Measurements from ENCODE around the gene TIMM22.
A peak's percentile ranks its signal among the peaks of the same experiment; 100 is the strongest.

TIMM22 gene

DNA sequence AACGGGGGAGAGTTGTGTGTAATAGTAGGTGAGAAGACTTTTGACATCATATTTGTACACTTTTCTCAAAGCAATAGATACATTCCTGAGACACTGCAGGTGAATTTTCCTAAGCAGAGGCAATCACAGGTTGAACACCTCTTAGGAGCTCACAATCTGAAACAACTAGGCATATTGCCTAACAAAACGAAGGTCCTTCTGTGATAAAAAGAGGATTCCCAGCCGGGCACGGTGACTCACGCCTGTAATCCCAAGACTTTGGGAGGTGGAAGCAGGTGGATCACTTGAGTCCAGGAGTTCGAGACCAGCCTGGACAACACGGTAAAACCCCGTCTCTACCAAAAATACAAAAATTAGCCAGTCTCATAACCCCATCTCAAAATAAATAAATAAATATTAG is 34.8 kb upstream of the TIMM22 start:
- TF ChIP-seq TOX (CRISPR knock-in tag; IDR thresholded peaks at IDR 0.05; ENCODE audit: borderline replicate concordance): no peak
- TF ChIP-seq OSR1 (CRISPR knock-in tag; IDR thresholded peaks at IDR 0.05): no peak
- no peak for TF ChIP-seq GLIS3 (CRISPR knock-in tag; IDR thresholded peaks at IDR 0.05)
- TF ChIP-seq SNAI2 (CRISPR knock-in tag; IDR thresholded peaks at IDR 0.05): no peak
- TF ChIP-seq PPARA (CRISPR knock-in tag; IDR thresholded peaks at IDR 0.05; ENCODE audit: borderline replicate concordance): no peak
- TF ChIP-seq TCF4 (CRISPR knock-in tag; IDR thresholded peaks at IDR 0.05; ENCODE audit: borderline replicate concordance): no peak
- no peak for TF ChIP-seq ZFP30 (CRISPR knock-in tag; IDR thresholded peaks at IDR 0.05)
- TF ChIP-seq, protein P1, sequence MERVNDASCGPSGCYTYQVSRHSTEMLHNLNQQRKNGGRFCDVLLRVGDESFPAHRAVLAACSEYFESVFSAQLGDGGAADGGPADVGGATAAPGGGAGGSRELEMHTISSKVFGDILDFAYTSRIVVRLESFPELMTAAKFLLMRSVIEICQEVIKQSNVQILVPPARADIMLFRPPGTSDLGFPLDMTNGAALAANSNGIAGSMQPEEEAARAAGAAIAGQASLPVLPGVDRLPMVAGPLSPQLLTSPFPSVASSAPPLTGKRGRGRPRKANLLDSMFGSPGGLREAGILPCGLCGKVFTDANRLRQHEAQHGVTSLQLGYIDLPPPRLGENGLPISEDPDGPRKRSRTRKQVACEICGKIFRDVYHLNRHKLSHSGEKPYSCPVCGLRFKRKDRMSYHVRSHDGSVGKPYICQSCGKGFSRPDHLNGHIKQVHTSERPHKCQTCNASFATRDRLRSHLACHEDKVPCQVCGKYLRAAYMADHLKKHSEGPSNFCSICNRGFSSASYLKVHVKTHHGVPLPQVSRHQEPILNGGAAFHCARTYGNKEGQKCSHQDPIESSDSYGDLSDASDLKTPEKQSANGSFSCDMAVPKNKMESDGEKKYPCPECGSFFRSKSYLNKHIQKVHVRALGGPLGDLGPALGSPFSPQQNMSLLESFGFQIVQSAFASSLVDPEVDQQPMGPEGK (CRISPR knock-in tag; IDR thresholded peaks at IDR 0.05; ENCODE audit: borderline replicate concordance): no peak
- TF ChIP-seq ZC3H10 (CRISPR knock-in tag; IDR thresholded peaks at IDR 0.05): no peak
- no peak for TF ChIP-seq ZNF70 (CRISPR knock-in tag; IDR thresholded peaks at IDR 0.05)
- no peak for ATAC-seq

DNA sequence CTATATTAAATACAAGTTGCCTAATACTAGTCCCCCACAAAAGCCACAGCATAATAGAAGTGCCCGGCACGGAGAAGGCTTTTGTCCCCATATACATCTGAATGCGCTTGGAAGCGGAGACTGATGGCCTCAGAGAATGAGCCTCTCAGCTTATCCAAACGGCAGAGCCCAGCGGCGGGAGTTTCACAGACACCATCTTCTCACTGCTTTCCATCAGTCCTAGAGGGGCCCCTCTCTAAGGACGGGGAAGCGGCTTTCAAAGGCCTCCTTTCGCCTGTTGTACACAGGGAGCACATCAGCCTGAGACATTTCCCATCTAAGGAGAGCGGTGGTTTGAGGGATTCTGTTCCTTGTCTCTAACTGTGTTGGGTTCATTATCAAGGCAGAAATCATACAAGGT is 34.3 kb upstream of the TIMM22 start:
- ATAC-seq: no peak
- TF ChIP-seq ESRRG (CRISPR knock-in tag; IDR thresholded peaks at IDR 0.05): no peak
- TF ChIP-seq TCF4 (CRISPR knock-in tag; IDR thresholded peaks at IDR 0.05; ENCODE audit: borderline replicate concordance): no peak
- TF ChIP-seq ZNF70 (CRISPR knock-in tag; IDR thresholded peaks at IDR 0.05): no peak
- no peak for TF ChIP-seq RARB (CRISPR knock-in tag; IDR thresholded peaks at IDR 0.05)

DNA sequence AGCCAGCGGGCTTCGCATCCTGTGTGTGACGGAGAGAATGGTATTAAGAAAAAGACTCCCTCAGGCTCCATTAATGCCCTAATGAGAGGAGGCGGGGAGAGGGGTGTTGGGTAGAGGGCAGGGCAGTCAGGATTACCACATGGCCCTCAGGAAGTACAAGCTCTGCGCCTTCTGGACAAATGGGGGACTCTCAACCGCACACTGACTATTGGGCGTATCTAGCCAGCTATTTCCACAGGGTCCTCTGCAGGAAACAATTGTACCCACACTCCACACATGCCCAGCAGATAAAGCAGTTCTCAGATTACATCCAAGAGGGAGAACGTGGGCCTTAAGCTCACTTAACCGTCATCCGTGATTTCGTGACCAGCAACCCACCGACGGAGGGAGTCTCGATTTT is 32.1 kb upstream of the TIMM22 start:
- TF ChIP-seq ZC3H10 (CRISPR knock-in tag; IDR thresholded peaks at IDR 0.05) (no peak), PPARA (CRISPR knock-in tag; IDR thresholded peaks at IDR 0.05; ENCODE audit: borderline replicate concordance) (no peak), CSDC2 (CRISPR knock-in tag; IDR thresholded peaks at IDR 0.05) (no peak), ZNF8 (CRISPR knock-in tag; IDR thresholded peaks at IDR 0.05) (no peak), ZNF70 (CRISPR knock-in tag; IDR thresholded peaks at IDR 0.05) (no peak), BACH2 (CRISPR knock-in tag; IDR thresholded peaks at IDR 0.05; ENCODE audit: borderline replicate concordance) (no peak), GLIS3 (CRISPR knock-in tag; IDR thresholded peaks at IDR 0.05) (no peak), ZNF565 (CRISPR knock-in tag; conservative IDR thresholded peaks at IDR 0.05; ENCODE audit: low read depth) (no peak), OSR1 (CRISPR knock-in tag; IDR thresholded peaks at IDR 0.05) (no peak), TCF4 (CRISPR knock-in tag; IDR thresholded peaks at IDR 0.05; ENCODE audit: borderline replicate concordance) (no peak)
- TF ChIP-seq, protein P2, sequence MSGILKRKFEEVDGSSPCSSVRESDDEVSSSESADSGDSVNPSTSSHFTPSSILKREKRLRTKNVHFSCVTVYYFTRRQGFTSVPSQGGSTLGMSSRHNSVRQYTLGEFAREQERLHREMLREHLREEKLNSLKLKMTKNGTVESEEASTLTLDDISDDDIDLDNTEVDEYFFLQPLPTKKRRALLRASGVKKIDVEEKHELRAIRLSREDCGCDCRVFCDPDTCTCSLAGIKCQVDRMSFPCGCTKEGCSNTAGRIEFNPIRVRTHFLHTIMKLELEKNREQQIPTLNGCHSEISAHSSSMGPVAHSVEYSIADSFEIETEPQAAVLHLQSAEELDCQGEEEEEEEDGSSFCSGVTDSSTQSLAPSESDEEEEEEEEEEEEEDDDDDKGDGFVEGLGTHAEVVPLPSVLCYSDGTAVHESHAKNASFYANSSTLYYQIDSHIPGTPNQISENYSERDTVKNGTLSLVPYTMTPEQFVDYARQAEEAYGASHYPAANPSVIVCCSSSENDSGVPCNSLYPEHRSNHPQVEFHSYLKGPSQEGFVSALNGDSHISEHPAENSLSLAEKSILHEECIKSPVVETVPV (CRISPR knock-in tag; IDR thresholded peaks at IDR 0.05): no peak
- TF ChIP-seq, protein P3, sequence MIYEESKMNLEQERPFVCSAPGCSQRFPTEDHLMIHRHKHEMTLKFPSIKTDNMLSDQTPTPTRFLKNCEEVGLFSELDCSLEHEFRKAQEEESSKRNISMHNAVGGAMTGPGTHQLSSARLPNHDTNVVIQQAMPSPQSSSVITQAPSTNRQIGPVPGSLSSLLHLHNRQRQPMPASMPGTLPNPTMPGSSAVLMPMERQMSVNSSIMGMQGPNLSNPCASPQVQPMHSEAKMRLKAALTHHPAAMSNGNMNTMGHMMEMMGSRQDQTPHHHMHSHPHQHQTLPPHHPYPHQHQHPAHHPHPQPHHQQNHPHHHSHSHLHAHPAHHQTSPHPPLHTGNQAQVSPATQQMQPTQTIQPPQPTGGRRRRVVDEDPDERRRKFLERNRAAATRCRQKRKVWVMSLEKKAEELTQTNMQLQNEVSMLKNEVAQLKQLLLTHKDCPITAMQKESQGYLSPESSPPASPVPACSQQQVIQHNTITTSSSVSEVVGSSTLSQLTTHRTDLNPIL (CRISPR knock-in tag; IDR thresholded peaks at IDR 0.05; ENCODE audit: low read depth): no peak
- ATAC-seq: peak; percentile 29; the same call in 2 of the 3 replicates

DNA sequence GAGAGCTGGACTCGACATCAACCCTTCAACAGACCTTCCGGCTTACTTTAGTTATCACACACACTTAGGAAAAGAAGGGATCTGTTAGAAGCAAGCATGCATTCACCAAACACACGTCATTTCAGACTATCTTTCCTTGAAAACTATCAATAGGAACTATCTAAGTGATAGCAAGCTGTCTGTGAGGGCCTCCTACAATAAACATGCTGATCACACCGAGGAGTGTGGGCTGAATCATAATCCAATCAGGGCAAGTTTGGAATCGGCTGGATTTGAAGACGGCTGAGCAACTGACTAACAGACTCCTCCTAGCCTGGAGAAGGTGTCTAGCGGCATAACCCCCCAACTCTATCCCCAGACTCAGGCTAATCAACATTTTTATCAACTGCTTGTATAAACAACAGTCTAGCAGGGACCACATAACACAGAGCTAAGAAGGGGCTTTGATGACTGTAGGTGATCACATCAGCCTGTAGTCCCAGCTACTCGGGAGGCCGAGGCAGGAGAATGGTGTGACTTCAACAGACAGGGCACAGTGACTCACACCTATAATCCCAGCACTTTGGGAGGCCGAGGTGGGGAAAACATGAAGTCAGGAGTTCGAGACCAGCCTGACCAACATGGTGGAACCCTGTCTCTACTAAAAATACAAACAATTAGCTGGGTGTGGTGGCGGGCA is 31.5 kb upstream of the TIMM22 start:
- ATAC-seq: peak; percentile 24
- TF ChIP-seq SNAI2 (CRISPR knock-in tag; IDR thresholded peaks at IDR 0.05): no peak
- no peak for TF ChIP-seq ARNTL (CRISPR knock-in tag; IDR thresholded peaks at IDR 0.05; ENCODE audit: borderline replicate concordance, low read depth)
- TF ChIP-seq, protein P1 (CRISPR knock-in tag; IDR thresholded peaks at IDR 0.05; ENCODE audit: borderline replicate concordance): no peak
- TF ChIP-seq, protein P3 (CRISPR knock-in tag; IDR thresholded peaks at IDR 0.05; ENCODE audit: low read depth): no peak
- no peak for TF ChIP-seq ZNF565 (CRISPR knock-in tag; conservative IDR thresholded peaks at IDR 0.05; ENCODE audit: low read depth)
- TF ChIP-seq ZFP30 (CRISPR knock-in tag; IDR thresholded peaks at IDR 0.05): no peak
- TF ChIP-seq, protein P4, sequence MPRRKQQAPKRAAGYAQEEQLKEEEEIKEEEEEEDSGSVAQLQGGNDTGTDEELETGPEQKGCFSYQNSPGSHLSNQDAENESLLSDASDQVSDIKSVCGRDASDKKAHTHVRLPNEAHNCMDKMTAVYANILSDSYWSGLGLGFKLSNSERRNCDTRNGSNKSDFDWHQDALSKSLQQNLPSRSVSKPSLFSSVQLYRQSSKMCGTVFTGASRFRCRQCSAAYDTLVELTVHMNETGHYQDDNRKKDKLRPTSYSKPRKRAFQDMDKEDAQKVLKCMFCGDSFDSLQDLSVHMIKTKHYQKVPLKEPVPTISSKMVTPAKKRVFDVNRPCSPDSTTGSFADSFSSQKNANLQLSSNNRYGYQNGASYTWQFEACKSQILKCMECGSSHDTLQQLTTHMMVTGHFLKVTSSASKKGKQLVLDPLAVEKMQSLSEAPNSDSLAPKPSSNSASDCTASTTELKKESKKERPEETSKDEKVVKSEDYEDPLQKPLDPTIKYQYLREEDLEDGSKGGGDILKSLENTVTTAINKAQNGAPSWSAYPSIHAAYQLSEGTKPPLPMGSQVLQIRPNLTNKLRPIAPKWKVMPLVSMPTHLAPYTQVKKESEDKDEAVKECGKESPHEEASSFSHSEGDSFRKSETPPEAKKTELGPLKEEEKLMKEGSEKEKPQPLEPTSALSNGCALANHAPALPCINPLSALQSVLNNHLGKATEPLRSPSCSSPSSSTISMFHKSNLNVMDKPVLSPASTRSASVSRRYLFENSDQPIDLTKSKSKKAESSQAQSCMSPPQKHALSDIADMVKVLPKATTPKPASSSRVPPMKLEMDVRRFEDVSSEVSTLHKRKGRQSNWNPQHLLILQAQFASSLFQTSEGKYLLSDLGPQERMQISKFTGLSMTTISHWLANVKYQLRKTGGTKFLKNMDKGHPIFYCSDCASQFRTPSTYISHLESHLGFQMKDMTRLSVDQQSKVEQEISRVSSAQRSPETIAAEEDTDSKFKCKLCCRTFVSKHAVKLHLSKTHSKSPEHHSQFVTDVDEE (CRISPR knock-in tag; IDR thresholded peaks at IDR 0.05): no peak
- no peak for TF ChIP-seq CSDC2 (CRISPR knock-in tag; IDR thresholded peaks at IDR 0.05)
- TF ChIP-seq ZFP3 (CRISPR knock-in tag; IDR thresholded peaks at IDR 0.05): no peak
- TF ChIP-seq, protein P2 (CRISPR knock-in tag; IDR thresholded peaks at IDR 0.05): no peak
- TF ChIP-seq RARB (CRISPR knock-in tag; IDR thresholded peaks at IDR 0.05): no peak
- no peak for TF ChIP-seq ZNF70 (CRISPR knock-in tag; IDR thresholded peaks at IDR 0.05)
- no peak for TF ChIP-seq ESRRG (CRISPR knock-in tag; IDR thresholded peaks at IDR 0.05)
- TF ChIP-seq OSR1 (CRISPR knock-in tag; IDR thresholded peaks at IDR 0.05): no peak
